ENCODE measurements around the gene DAAM2. TPM values are rescaled to one million over a fixed set of nuclear protein-coding genes. Genes with fewer than 3 reads are reported as not detected.

Gene DAAM2
- polyA plus RNA-seq, 1 donor (not counting 4 experiments of a cell fraction or from before 2014, with no cell fraction given): not detected

DNA sequence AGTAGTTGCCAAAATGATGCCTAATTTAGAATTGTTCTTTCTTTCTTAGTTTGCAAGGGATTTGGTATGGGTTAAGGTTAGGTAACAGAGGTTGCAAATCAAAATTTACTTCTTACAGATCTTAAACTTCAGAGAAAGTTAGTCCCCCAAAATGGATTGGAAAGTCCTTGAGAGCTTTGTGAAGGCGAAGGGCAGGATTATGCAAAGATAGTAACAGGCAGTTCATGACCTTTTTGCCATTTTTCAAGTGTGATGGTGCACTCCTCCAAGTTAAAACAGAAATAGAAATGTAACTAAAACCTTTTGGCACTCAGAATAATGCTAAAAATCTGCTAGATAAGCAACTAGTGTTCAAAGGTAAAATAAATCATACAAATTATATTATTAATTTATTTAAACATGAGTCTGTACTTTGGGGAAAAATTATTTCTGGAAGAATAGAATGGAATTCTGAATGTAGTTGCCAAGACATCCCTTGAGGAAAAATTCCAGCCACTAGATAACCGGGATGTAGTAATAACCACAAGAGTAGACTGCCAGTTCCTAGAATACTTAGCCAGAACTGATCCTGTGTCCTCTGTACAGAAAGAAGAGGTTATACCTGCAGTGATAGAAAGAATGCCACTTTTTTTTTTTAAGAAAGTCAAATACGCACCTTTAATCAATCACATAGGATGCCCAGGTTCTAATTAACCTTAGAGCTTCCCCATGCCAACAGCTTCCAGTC is 31.8 kb upstream of the DAAM2 start:
- dilution Hi-C loops (cut with MboI; ENCODE audit: extremely low pct_ligation_motif_present, low sequenced_read_pairs): no loop called here
- Histone ChIP-seq H3K27ac (ENCODE audit: control insufficient read depth, insufficient read depth, low read length) (no peak overlapping the region), H4K20me1 (ENCODE audit: control insufficient read depth, extremely low read depth, insufficient read depth, low read length) (no peaks in the 10 kb centered on the region), H3K9me3 (ENCODE audit: control insufficient read depth, low read depth, low read length) (no peaks in the 10 kb centered on the region), H2AFZ (ENCODE audit: control insufficient read depth, low read length) (no peak overlapping the region), H3K79me2 (ENCODE audit: control insufficient read depth, insufficient read depth, low read length) (no peaks in the 10 kb centered on the region), H3K9me1 (ENCODE audit: control insufficient read depth, extremely low read depth, insufficient read depth, low read length) (no peaks in the 10 kb centered on the region), H3K9ac (ENCODE audit: control insufficient read depth, extremely low read depth, insufficient read depth, low read length) (no peak overlapping the region), H3K27me3 (ENCODE audit: control insufficient read depth, extremely low read depth, insufficient read depth, low read length) (no peaks in the 10 kb centered on the region), H3K4me3 (ENCODE audit: control insufficient read depth in 2 of 3, extremely low read depth in 1 of 3, insufficient read depth in 2 of 3, low read depth in 1 of 3, low read length in 3 of 3) (no peak overlapping the region), H3K4me2 (ENCODE audit: control insufficient read depth, extremely low read depth, insufficient read depth, low read depth, low read length) (no peak overlapping the region), H3K4me1 (ENCODE audit: control insufficient read depth, extremely low read depth, insufficient read depth, low read length) (no peaks in the 10 kb centered on the region), H3K36me3 (ENCODE audit: control insufficient read depth in 2 of 2, extremely low read depth in 1 of 2, insufficient read depth in 2 of 2, low read length in 2 of 2) (no peaks in the 10 kb centered on the region)
- FAIRE-seq (no peak), DNase-seq (ENCODE audit: low read depth, low spot score) (no peak)
- TF ChIP-seq EZH2 (IDR thresholded peaks at IDR 0.05; ENCODE audit: low read length): no peak
- TF ChIP-seq, protein P1, sequence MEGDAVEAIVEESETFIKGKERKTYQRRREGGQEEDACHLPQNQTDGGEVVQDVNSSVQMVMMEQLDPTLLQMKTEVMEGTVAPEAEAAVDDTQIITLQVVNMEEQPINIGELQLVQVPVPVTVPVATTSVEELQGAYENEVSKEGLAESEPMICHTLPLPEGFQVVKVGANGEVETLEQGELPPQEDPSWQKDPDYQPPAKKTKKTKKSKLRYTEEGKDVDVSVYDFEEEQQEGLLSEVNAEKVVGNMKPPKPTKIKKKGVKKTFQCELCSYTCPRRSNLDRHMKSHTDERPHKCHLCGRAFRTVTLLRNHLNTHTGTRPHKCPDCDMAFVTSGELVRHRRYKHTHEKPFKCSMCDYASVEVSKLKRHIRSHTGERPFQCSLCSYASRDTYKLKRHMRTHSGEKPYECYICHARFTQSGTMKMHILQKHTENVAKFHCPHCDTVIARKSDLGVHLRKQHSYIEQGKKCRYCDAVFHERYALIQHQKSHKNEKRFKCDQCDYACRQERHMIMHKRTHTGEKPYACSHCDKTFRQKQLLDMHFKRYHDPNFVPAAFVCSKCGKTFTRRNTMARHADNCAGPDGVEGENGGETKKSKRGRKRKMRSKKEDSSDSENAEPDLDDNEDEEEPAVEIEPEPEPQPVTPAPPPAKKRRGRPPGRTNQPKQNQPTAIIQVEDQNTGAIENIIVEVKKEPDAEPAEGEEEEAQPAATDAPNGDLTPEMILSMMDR (optimal IDR thresholded peaks at IDR 0.05 in 1 of 3, IDR thresholded peaks at IDR 0.05 in 1 of 3, conservative IDR thresholded peaks at IDR 0.05 in 1 of 3; ENCODE audit: extremely low read depth in 1 of 3, insufficient read depth in 2 of 3, low read length in 3 of 3): no peak

DNA sequence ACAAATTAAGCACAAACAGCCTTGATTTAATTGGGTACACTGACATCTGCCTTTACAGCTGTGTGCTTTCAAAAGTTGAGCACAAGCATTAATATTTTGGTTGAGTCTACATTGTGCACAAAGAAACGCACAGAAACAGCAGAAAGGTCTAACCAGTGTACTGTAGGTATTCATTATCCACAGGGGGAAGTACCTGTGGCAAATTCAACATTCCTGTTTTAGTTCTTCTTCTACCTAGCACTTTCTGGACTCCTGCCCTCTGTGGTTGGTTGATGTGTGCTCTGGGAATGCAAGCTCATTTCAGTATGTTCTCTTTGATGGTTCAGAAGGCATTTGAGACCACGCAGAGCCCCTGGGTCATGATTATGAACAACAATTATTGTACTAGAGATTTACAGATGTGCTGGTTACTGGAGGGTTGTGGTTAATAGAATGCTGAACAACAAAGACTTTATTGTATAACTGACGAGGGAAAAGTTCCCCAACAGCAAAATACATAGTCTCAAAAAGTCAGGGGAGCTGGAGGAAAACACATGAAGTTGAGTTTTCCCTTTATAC is 26.6 kb upstream of the DAAM2 start:
- no peaks in the 10 kb centered on the region for H3K27me3 ChIP-seq (ENCODE audit: control insufficient read depth, extremely low read depth, insufficient read depth, low read length)
- no peaks in the 10 kb centered on the region for H3K9me1 ChIP-seq (ENCODE audit: control insufficient read depth, extremely low read depth, insufficient read depth, low read length)
- no peak overlapping the region for H3K27ac ChIP-seq (ENCODE audit: control insufficient read depth, insufficient read depth, low read length)
- DNase-seq (ENCODE audit: low read depth, low spot score) (no peak), FAIRE-seq (no peak)
- H3K4me2 ChIP-seq (ENCODE audit: control insufficient read depth, extremely low read depth, insufficient read depth, low read depth, low read length): no peak overlapping the region
- H3K4me1 ChIP-seq (ENCODE audit: control insufficient read depth, extremely low read depth, insufficient read depth, low read length): no peaks in the 10 kb centered on the region
- no peak for TF ChIP-seq EZH2 (IDR thresholded peaks at IDR 0.05; ENCODE audit: low read length)
- TF ChIP-seq, protein P1 (optimal IDR thresholded peaks at IDR 0.05 in 1 of 3, IDR thresholded peaks at IDR 0.05 in 1 of 3, conservative IDR thresholded peaks at IDR 0.05 in 1 of 3; ENCODE audit: extremely low read depth in 1 of 3, insufficient read depth in 2 of 3, low read length in 3 of 3): no peak
- H4K20me1 ChIP-seq (ENCODE audit: control insufficient read depth, extremely low read depth, insufficient read depth, low read length): no peaks in the 10 kb centered on the region
- H2AFZ ChIP-seq (ENCODE audit: control insufficient read depth, low read length): no peak overlapping the region
- dilution Hi-C loops (cut with MboI; ENCODE audit: extremely low pct_ligation_motif_present, low sequenced_read_pairs): no loop called here
- H3K9ac ChIP-seq (ENCODE audit: control insufficient read depth, extremely low read depth, insufficient read depth, low read length): no peak overlapping the region
- no peaks in the 10 kb centered on the region for H3K9me3 ChIP-seq (ENCODE audit: control insufficient read depth, low read depth, low read length)
- no peaks in the 10 kb centered on the region for H3K36me3 ChIP-seq (ENCODE audit: control insufficient read depth in 2 of 2, extremely low read depth in 1 of 2, insufficient read depth in 2 of 2, low read length in 2 of 2)
- H3K79me2 ChIP-seq (ENCODE audit: control insufficient read depth, insufficient read depth, low read length): no peaks in the 10 kb centered on the region
- H3K4me3 ChIP-seq (ENCODE audit: control insufficient read depth in 2 of 3, extremely low read depth in 1 of 3, insufficient read depth in 2 of 3, low read depth in 1 of 3, low read length in 3 of 3): no peak overlapping the region
